Thyroid gland (tissue), 4 donors: ENCODE measurements around the gene USP9X. TPM values are rescaled to one million over a fixed set of nuclear protein-coding genes. Genes with fewer than 3 reads are reported as not detected.

ENCODE experiments used
- DNase-seq, 2 donors: peaks; one replicate each; pipeline ENCODE4 v3.0.0-alpha.2; 2019
- H3K27ac ChIP-seq, 3 donors: fragments of 200-600 bp; sonication (generic); 1 replicate in 2 of 3; 2 replicates in 1 of 3; pipeline ENCODE4 v1.5.1; 2016 to 2019; ENCODE audit warnings: mild to moderate bottlenecking in 1 of 3, moderate library complexity in 1 of 3
- H3K27me3 ChIP-seq: fragments of 200-600 bp; sonication (generic); one replicate; pipeline ENCODE4 v1.5.1; 2019
- H3K36me3 ChIP-seq, 2 donors: fragments of 200-600 bp; sonication (generic); one replicate each; pipeline ENCODE4 v1.5.1; 2016 to 2019
- H3K4me1 ChIP-seq, 2 donors: fragments of 200-600 bp; sonication (generic); one replicate each; pipeline ENCODE4 v1.5.1; 2017 to 2019
- H3K4me3 ChIP-seq, 3 donors: fragments of 200-600 bp; sonication (generic); replicated peaks in 1 of 3; 1 replicate in 2 of 3; 2 replicates in 1 of 3; pipeline ENCODE4 v1.5.1; 2016; ENCODE audit warnings: mild to moderate bottlenecking in 1 of 3
- H3K9me3 ChIP-seq: fragments of 200-600 bp; sonication (generic); one replicate; pipeline ENCODE4 v1.5.1; 2017
- CTCF ChIP-seq, 6 experiments: fragments of 200-600 bp in 3 of 6; fragments of 450-650 bp in 3 of 6; sonication (generic) in 3 of 6; IDR thresholded peaks; one replicate each; pipeline ENCODE4 v1.5.1; 2016 to 2019; ENCODE audit warnings: antibody characterized with exemption in 6 of 6, mild to moderate bottlenecking in 2 of 6, inconsistent platforms in 1 of 6, moderate library complexity in 1 of 6
- POLR2A ChIP-seq, 2 donors: fragments of 450-650 bp; IDR thresholded peaks; one replicate each; pipeline ENCODE4 v1.6.1; 2017; ENCODE audit warnings: antibody characterized with exemption in 2 of 2, mild to moderate bottlenecking in 2 of 2, moderate library complexity in 1 of 2
- WGBS, 2 donors: methylation state at CpG; one replicate each; pipeline ENCODE4 v1.1.5; 2017; 5-methylcytosine and 5-hydroxymethylcytosine counted together
- intact Hi-C: fragments of 100-400 bp; cut with DNase I; formaldehyde crosslinking; loops from one replicate; pipeline ENCODE4 v1.15.1; 2023
- total RNA-seq, 4 donors: library from RNA; depleted of rRNA; stranded (reverse); fragments of >200 nt; gene quantifications; one replicate each; pipeline ENCODE4 v1.2.3, GENCODE V29; 2016

Gene USP9X
- total RNA-seq, 4 donors from 2014 or later = 101 to 138 (median 106) TPM

DNA sequence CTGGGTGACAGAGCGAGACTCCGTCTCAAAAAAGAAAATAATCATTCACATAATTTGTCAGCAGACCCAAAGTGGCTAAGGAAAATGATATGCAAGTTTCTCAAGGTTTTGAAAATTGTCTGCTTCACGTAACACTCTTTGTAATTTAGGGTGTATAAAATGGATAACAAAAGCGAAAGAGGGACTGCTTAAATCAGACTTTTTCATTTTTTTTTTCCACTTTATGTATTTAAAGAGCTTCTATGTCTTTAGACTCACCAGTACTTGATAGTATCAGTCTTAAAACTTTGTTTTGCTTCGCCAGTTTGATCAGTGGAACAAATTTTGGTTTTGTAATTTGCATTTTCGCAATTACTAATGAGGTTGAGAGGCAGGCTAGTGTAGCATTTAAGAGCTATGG is 34.6 kb downstream of the USP9X start:
- Histone ChIP-seq H3K9me3 (no peaks in the 10 kb centered on the region), H3K27ac (no peak overlapping the region), H3K4me3 (no peak overlapping the region), H3K4me1 (peaks cover 0 to 11% of the 10 kb centered on the region in 2 donors), H3K27me3 (no peaks in the 10 kb centered on the region), H3K36me3 (no peaks in the 10 kb centered on the region)
- TF ChIP-seq CTCF (IDR thresholded peaks at IDR 0.05) (no peak), POLR2A (IDR thresholded peaks at IDR 0.05) (no peak)
- DNase-seq = no peak
- intact Hi-C loops = loop anchor here (10.0 kb wide), 1 partner anchor 465 kb away; no protein-coding TSS in a partner anchor
- WGBS, 2 donors = 89 to 92% methylated on average over 6 of the region's 6 CpGs

DNA sequence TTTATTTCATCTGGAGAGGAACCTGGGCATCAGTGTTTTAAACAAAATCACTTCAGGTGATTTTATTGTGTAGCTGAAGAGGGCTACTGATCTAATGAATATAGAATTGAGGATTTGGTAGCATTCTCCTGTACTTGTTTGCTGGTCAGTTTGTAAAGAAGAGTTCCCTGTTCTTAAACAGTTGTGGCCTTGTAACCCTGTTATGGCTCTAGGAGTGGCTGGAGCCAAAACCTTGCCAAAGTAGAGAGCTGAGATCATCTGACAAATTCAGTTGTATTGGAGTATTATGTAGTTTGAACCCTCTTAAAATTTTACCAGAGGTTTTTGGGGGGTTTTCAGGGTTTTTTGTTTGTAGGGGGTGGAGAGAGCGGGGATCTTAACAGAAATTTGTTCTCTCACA is 36.5 kb downstream of the USP9X start:
- H3K27ac ChIP-seq = no peak overlapping the region
- peaks cover 0 to 4% of the 10 kb centered on the region in 2 donors for H3K4me1 ChIP-seq
- H3K27me3 ChIP-seq = no peaks in the 10 kb centered on the region
- no peak for DNase-seq
- no peak overlapping the region for H3K4me3 ChIP-seq
- intact Hi-C loops = no loop called here
- no peaks in the 10 kb centered on the region for H3K9me3 ChIP-seq
- H3K36me3 ChIP-seq = no peaks in the 10 kb centered on the region
- 100% methylated on average over 1 of the region's 1 CpG for WGBS, 2 donors
- no peak for TF ChIP-seq CTCF (IDR thresholded peaks at IDR 0.05)
- no peak for TF ChIP-seq POLR2A (IDR thresholded peaks at IDR 0.05)

GRCh38 chrX:41122664-41123257 is 37.5 kb downstream of the USP9X start:
- TF ChIP-seq POLR2A (IDR thresholded peaks at IDR 0.05) = no peak
- TF ChIP-seq CTCF (IDR thresholded peaks at IDR 0.05) = no peak
- Histone ChIP-seq H3K9me3 (no peaks in the 10 kb centered on the region), H3K4me1 (peaks cover 3 to 7% of the 10 kb centered on the region in 2 donors), H3K36me3 (no peaks in the 10 kb centered on the region), H3K27me3 (no peaks in the 10 kb centered on the region), H3K27ac (no peak overlapping the region), H3K4me3 (no peak overlapping the region)
- intact Hi-C loops = no loop called here
- no peak for DNase-seq
- WGBS, 2 donors = 82 to 89% methylated on average over 7 of the region's 7 CpGs

GRCh38 chrX:41127477-41128192 is 42.4 kb downstream of the USP9X start:
- Histone ChIP-seq H3K4me3 (no peak overlapping the region), H3K27ac (no peak overlapping the region), H3K9me3 (no peaks in the 10 kb centered on the region), H3K4me1 (peaks cover 3 to 5% of the 10 kb centered on the region in 2 donors), H3K36me3 (peaks cover 0 to 4% of the 10 kb centered on the region in 2 donors), H3K27me3 (no peaks in the 10 kb centered on the region)
- DNase-seq = no peak
- 45 to 49% methylated on average over 6 of the region's 6 CpGs for WGBS, 2 donors
- no peak for TF ChIP-seq POLR2A (IDR thresholded peaks at IDR 0.05)
- no peak for TF ChIP-seq CTCF (IDR thresholded peaks at IDR 0.05)
- intact Hi-C loops = no loop called here

- WGBS, 2 donors = 100% methylated on average over 4 of the region's 4 CpGs
Observed at GRCh38 chrX:41128955-41129354, 43.7 kb downstream of the USP9X start.

More at GRCh38 chrX:41128955-41129354, 43.7 kb downstream of the USP9X start:
- Histone ChIP-seq H3K9me3 (no peaks in the 10 kb centered on the region), H3K27me3 (no peaks in the 10 kb centered on the region), H3K27ac (no peak overlapping the region), H3K4me1 (peaks cover 3 to 5% of the 10 kb centered on the region in 2 donors), H3K4me3 (no peak overlapping the region), H3K36me3 (peaks cover 0 to 4% of the 10 kb centered on the region in 2 donors)
- DNase-seq = no peak
- intact Hi-C loops = no loop called here
- TF ChIP-seq POLR2A (IDR thresholded peaks at IDR 0.05) (no peak), CTCF (IDR thresholded peaks at IDR 0.05) (no peak)
